ENCODE data around the gene TTC33. TPM values are rescaled to one million over a fixed set of nuclear protein-coding genes. Genes with fewer than 3 reads are reported as not detected.
"Not testable (repeated sequence)": the region's sequence is repeated elsewhere in the genome, so short reads cannot be mapped to it uniquely, and the experiment has no call there.

TTC33 gene
- total RNA-seq, 1 experiment from 2014 or later: 14.7 TPM

GRCh38 chr5:40717281-40717680, 38.5 kb downstream of the TTC33 start:
- no peak for DNase-seq (ENCODE audit: low read depth)

DNA sequence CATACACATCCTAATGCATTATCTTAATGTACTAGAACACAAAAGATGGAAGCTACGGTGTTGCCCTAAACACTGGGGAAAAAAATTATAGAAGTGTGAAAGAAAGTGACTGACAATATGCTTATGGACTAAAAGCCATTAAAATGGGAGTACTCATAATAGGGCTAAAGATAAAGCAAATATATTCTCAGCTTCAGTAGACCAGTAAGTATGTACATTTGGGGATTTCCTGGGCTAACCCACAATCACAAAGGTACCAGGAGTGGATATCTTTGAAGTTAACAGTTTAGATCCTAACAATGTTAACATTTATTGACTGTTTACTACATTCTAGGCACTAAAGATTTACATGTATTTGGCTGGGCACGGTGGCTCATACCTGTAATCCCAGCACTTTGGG, 39.2 kb downstream of the TTC33 start:
- no peak for DNase-seq (ENCODE audit: low read depth)

DNA sequence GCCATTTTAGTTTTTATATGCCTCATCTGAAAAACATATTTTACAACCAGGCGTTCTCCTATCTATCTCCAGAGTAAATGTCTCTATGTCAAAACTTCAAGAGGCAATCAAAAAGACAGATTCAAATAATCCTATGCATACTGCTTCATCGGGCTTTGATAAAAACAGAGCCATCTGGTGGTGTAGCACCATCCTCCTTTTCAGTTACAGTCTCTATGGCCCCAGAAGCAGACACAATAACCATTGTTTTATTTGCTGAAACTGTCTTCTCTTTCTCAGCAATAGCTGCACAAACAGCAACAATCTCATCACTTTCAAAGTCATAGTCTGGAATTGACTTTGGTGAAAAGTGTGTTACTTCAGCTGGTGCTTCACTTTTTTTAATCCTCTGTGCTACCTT, 39.8 kb downstream of the TTC33 start:
- DNase-seq (ENCODE audit: low read depth): no peak

DNA sequence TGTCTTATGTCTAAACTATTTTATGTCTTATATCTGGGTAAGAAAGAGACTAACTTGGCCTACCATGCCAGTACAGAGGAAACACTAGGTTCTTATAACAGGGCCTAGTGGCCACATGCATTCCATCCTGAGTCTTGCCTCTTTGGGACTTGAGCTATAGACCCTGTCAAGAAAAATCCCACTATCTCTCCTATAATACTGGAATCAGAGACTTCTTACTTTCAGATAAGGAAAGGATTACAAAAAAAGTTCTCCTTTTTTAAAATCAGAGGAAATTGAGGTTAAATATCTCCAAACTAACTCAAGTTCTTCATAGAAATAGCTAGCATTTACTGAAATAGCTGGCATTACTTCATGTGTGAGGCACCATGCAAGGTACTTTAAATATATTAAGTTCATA, 41.8 kb downstream of the TTC33 start:
- no peak for DNase-seq (ENCODE audit: low read depth)

GRCh38 chr5:40710575-40710974, 45.2 kb downstream of the TTC33 start:
- not testable (repeated sequence) for DNase-seq (ENCODE audit: low read depth)

GRCh38 chr5:40705484-40705883, 50.3 kb downstream of the TTC33 start:
- not testable (repeated sequence) for DNase-seq (ENCODE audit: low read depth)

GRCh38 chr5:40702027-40702426, 53.7 kb downstream of the TTC33 start:
- not testable (repeated sequence) for DNase-seq (ENCODE audit: low read depth)

DNA sequence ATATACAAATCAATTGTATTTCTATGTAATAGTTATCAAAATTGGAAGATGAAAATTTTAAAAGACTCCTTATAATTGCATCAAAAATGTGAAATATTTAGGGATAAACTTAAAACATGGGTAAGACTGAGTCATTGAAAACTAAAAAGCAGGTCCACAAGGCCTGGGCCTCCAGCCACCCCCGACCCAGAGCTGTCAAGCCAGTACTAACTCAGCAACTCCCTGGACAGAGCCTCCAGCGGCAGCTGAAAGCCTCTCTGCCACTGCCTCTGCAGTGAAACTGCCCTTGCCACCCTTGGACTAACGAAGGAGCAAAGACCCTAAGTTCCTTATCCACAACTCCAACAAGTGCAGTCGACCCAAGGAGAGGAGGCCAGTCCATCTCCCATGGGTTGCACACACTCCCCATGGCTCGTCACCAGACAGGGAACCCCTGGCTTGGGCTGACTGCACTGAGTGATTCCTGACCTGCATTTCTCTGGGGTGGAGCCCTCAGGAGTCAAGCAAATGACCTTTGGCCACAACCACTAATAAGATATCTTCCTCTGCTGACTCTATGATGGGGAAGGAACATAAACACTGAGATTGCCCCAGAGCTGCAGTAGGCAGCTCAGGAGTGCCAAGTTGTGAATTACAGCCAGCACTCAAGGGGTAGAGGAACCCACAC, 55.5 kb downstream of the TTC33 start:
- DNase-seq (ENCODE audit: low read depth): no peak

DNA sequence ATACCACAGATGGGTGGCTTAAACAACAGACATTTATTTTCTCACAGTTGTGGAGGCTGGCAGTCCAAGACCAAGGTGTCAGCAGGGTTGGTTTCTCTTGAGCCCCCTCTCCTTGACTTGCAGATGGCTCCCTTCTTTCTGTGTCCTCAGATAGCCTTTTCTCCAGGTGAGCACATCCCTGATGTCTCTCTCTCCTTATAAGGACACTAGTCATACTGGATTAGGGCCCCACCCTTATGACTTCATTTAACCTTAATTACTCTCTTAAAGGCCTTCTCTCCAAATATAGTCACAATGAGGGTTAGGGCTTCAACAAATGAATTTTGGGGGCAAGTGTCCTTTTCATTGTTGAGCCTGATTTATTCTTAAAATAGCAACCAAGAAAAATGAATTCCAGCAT, 61.3 kb downstream of the TTC33 start:
- DNase-seq (ENCODE audit: low read depth): no peak

- no peak for DNase-seq (ENCODE audit: low read depth)
Observed at GRCh38 chr5:40691894-40692293, 63.9 kb downstream of the TTC33 start.

- no peak for DNase-seq (ENCODE audit: low read depth)
Observed at GRCh38 chr5:40690267-40690666, 65.5 kb downstream of the TTC33 start.

- DNase-seq (ENCODE audit: low read depth): peak; percentile 92
Observed at GRCh38 chr5:40689438-40689837, 66.3 kb downstream of the TTC33 start.

DNA sequence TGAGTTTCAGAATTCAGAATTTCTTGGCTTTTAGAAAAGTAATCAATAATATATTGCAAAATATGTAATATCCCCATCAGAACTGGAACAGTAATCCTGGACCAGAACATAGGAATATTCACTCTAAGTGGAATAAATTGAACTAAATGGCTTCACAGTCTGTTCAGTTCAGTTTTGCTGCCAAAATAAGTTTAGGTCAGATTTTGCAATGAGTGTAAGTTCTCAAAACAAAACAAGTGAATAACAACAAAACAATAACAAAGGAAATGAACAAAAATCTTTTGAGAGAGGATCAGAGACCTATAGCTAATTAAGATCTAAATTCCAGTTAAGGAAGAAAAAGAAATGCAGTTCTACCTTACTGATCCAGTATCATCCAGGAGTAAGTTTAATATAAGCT, 66.8 kb downstream of the TTC33 start:
- no peak for DNase-seq (ENCODE audit: low read depth)

DNA sequence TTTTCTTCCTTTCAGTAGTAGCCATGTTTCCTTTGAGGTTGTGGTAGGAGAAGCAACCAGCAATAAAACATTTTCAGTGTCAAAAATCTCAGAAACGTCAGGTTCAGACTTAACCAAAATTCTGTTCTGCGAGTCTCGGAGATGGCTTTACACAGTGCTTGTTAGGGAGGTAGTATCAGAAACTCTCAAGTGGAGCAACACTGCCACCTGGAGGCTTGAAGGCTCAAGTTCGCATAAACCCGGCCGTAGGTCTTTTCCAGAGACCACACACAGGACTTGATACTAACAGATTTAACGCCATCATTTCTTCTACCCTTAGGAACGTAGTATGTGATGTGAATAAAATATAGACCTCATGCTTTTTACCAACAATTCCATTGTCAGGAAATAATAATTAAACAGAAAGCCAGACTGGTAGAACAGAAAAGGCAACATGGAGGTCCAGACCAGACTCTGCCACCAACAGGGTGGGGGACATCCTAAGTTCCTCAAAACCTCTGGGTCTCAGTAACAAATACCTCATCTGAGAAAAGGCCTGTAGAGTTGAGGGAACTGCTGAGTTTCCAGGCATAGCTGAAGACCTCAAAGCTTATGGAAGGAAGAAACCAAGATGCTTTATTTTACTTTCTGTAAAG, 67.5 kb downstream of the TTC33 start:
- DNase-seq (ENCODE audit: low read depth): peak; percentile 86

GRCh38 chr5:40687321-40687720, 68.4 kb downstream of the TTC33 start:
- no peak for DNase-seq (ENCODE audit: low read depth)

- DNase-seq (ENCODE audit: low read depth): no peak
Observed at GRCh38 chr5:40685976-40686486, 69.7 kb downstream of the TTC33 start.

- no peak for DNase-seq (ENCODE audit: low read depth)
Observed at GRCh38 chr5:40685193-40685592, 70.6 kb downstream of the TTC33 start.

DNA sequence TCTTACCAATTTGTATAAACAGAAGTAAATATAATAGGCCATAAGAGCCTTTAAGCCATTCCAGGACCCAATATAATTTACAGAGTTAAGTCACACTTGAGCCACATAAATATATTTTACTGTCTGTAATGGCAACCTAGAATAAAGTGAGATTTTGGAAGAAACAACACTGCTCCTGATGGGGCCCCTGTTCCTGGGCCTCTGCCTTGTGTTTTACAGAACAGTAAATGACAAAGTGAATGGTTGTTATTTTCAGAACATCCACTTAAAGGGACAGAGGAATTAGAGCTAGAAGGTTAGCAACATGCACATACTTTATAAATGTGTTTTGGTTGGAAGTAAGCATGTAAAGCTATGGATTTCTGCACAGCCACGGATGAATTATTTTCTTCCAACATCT, 72.5 kb downstream of the TTC33 start:
- DNase-seq (ENCODE audit: low read depth): no peak

DNA sequence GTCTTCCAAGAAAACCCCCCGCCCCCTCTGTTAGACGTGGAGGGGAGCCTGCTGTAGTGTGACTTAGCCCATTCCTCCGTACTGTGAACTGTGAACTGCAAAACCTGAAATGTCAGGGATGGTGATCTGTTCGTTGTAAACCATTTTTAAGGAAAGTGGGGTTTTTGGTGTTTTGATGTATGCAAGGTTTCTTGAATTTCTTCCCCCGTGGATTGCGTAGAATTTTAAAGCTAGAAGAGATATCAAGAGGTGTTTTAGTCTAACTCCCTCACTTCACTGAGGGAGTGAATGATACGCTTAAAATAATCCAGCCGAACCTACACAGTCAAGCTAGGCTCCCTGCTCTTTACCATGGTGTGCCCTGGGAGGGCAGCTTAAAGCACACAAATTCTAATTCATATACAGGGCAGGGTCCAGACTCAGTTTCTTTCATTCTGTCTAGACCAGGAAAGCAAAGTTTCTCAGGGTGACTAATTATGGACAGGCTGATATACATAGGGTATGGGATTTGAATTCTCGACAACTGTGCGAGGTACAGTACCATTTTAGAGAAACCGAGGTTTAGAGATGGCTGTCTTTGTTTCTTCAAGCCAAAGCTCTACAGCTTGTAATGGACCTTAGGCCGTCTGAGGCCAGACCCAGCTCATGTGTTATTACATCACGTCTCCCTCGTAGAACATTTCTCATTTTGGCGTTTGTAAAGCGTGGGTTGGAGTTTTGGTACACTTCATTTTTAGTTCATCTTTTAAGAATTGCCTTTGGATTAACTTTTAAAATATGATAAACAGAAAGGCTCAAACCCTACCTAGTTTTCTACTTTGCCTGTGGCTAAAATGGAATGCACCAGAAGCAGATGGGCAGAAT, 73.4 kb downstream of the TTC33 start:
- DNase-seq (ENCODE audit: low read depth): no peak

DNA sequence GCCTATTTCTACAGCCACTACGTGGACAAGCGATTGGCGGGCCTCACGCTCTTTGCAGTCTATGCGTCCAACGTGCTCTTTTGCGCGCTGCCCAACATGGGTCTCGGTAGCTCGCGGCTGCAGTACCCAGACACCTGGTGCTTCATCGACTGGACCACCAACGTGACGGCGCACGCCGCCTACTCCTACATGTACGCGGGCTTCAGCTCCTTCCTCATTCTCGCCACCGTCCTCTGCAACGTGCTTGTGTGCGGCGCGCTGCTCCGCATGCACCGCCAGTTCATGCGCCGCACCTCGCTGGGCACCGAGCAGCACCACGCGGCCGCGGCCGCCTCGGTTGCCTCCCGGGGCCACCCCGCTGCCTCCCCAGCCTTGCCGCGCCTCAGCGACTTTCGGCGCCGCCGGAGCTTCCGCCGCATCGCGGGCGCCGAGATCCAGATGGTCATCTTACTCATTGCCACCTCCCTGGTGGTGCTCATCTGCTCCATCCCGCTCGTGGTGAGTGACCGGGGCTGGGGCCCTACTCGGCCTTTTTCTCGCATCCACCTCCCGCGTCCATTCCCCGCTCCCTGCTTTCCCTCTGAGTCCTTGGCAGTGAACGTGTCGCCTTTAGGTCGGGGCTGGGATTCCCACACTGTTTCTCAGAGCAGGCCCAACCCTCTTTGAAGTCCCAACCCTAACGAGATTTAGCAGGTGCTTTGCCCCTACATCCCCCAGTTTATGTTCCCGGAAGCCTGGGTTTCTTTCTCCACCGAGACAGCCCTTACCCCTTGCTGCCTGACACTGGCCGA, 74.2 kb downstream of the TTC33 start:
- peak; percentile 43 for DNase-seq (ENCODE audit: low read depth)

- DNase-seq (ENCODE audit: low read depth): peak; percentile 46
Observed at GRCh38 chr5:40680741-40681362, 74.9 kb downstream of the TTC33 start.
